ENCODE results near the gene AIG1.

The AIG1 gene

DNA sequence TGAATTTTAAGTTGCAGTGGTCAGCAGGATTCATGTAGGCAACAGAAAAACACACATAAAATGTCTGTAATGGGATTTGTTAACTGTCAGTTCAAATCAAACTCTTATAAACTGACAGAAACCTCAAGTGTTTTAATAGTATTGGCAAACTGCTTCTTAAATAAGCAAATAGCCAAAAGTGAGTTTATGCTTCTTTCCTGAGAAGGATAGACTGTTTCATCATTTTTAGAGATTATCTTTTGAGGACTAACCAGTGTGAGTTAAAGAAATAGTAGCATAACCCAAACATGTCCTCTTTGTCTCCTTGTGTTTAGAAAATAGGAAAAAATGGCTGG, 68.0 kb downstream of the AIG1 start:
- no peak for DNase-seq (ENCODE audit: low read depth)

DNA sequence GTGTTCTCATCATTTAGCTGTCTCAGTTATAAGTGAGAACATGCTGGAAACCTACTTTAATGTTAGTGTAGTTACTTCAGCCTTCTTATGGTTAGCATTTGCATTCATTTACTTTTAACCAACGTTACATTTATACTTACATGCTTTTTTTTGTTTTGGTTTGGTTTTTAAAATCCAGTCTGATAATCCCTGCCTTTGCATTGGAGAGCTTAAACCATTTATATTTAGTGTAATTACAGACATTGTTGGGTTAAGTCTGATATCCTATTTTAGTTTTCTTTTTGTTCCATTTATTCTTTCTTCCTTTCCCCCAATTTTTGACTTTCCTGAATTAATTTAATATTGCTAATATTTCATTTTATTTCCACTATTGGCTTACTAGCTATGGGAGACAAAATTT, 70.2 kb downstream of the AIG1 start:
- DNase-seq (ENCODE audit: low read depth) = no peak

DNA sequence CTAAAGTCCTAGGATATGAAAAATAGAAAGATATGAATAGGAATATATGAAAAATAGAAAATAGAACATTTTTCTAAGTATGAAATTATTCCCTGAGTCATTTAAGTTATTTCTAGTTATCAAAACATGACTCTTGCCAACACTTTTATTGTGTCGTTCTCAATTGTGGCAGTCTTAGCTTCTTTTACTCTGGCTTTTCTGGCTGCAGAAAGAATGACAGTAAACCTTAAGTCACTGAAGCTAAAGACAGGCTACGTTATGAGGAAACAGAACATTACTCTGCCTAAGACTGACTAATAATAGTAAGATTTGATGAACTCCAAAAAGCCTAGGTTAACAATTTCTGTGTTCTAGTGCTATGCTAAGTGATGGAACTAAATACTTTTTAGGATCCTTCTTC, 74.6 kb downstream of the AIG1 start:
- DNase-seq (ENCODE audit: low read depth) = no peak

DNA sequence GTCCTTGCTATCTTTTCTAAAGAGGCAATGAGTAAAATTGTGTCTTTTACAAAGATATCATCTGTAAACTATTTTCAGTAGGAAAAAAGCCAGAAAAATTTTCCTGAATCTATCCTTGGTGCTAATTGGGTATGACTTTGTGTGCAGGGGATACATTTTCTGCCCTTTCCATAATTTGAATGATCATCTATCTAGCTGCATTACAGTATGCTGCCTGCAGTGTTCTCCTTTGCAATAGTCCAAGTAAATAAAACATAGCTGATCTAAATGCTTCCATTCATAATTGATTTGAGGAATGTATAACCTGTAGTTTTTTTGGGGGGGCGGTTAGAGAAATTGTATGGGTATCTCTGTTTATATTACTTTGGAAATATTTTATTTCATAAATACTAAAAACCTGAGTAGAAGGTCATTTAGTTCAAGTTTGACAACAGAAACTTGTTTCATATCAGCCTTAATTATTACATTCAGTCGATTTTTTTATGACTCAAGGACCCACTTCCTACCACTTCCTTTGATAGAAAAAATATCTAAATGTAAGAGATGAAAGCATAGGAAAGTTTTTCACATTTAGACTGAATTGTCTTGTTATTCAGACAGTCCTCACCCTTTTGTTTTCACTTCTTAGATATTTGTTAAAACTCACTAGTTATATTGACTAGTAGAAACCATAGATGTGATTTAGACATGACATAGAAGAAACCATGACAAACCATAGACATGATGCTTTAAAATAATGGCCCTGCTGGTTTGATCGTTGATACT, 75.3 kb downstream of the AIG1 start:
- no peak for DNase-seq (ENCODE audit: low read depth)

DNA sequence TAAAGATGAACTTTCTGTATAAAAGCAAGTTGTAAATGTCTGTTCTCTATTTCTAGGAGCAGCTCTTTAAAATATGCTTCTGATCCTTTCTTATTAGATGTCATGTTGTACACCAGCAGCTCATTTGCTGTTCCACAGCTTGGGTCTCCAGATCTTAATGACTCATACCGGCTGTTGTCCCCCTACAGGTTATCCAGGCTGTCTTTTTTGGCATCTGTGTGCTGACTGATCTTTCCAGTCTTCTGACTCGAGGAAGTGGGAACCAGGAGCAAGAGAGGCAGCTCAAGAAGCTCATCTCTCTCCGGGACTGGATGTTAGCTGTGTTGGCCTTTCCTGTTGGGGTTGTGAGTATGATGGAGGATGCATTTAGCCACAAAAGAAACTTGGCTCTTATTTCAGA, 76.0 kb downstream of the AIG1 start:
- DNase-seq (ENCODE audit: low read depth) = no peak

DNA sequence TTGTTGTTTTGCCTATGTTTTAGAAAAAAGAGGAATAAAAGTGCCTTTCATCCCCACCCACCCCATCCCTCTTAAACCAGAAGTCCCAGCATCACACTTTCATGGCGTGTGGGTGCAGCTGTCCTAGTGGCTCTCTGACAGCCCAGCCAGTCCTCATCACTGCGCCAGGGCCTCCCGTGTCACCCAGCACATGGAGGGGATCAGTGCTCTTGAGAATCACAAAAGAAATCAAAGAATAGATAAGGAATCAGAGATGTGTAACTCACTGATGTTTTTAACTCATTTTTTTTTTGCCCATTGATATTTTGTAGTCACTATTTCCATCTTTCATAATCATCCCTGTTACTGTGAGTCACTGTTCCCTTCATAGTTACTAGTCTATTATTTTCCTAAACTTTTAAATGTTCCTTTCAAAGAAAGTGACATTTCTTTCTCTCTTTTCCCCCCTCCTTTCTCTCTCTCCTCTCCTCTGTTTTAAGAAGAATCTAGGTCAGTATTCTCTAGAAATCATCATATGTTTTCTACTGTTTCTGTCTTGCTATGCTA, 78.6 kb downstream of the AIG1 start:
- DNase-seq (ENCODE audit: low read depth) = no peak

DNA sequence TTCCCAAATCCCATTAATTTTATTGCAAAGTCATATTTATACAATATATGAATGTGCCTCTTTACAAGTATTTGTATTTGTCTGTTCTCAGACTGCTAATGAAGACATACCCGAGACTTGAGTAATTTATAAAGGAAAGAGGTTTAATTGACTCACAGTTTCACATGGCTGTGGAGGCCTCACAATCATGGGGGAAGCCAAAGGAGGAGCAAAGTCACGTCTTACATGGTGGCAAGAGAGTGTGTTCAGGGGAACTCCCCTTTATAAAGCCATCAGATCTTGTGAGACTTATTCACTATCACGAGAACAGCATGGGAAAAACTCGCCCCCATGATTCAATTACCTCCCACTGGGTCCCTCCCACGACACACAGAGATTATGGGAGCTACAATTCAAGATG, 79.2 kb downstream of the AIG1 start:
- DNase-seq (ENCODE audit: low read depth) = peak; percentile 4

DNA sequence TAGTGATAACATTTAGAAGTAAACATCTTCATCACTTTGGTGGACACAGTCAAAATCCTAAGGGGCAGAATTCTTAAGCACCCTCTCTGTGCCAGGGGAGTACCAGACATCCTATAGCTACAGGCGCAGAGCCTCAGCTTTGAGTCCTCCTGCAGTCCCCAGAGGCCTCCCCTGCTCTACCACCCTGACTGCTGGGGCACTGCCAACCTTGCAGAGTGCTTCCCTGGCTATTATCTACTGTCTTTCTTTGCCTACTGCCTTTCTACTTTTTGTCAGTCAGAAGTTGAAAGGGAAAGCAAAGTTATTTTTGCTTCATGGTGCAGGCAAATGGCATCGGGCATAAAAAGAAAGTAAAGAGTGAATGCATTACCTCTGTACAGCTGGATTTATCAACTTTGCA, 80.1 kb downstream of the AIG1 start:
- DNase-seq (ENCODE audit: low read depth) = no peak

DNA sequence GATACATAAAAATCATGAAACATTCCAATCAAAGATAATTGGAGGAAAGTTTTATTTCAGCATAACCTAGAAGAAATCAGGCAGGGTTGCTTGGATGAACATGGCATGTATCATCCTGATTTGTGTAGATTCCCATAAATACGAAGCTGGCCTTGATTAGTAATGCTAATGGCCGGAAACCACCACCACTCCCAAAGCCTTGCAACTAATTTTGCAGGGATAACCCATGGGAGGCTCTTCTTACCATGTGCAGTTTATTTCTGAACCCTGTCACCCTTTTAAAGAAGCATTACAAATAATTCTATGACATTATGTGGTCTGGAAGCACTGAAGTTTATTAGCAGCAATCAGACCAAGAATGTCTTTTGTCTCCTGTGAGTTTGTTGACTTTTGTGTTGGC, 80.8 kb downstream of the AIG1 start:
- DNase-seq (ENCODE audit: low read depth) = no peak

DNA sequence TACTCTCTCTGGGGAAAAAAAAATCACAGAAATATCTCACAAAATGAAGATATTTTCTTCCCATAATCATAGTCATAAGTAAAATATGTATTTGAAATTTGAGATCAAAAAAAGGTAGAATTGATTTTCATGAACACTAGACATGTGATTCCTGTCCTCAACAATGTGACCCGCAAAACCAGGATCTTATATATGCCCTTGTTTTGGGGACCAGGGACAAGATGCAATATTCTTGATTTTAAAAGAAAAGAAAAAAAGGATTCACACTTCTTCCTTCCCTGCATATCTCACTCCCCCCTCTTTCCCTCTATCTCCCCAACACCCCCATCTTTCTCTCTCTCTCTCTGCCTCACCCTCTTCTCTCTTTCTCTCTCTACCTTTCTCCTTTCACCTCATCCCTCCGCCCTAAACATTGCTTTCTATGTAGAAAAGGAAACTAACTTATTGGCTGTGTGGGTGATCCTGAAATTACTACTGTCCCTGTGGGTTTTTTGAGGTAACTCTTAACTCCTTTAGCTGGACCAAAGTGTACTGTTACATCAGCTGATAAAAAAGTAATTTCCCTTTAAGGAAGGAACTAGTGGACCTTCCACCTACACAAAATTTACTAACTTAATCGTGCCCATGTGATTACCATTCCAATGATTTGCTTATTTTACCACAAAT, 85.6 kb downstream of the AIG1 start:
- DNase-seq (ENCODE audit: low read depth) = no peak

DNA sequence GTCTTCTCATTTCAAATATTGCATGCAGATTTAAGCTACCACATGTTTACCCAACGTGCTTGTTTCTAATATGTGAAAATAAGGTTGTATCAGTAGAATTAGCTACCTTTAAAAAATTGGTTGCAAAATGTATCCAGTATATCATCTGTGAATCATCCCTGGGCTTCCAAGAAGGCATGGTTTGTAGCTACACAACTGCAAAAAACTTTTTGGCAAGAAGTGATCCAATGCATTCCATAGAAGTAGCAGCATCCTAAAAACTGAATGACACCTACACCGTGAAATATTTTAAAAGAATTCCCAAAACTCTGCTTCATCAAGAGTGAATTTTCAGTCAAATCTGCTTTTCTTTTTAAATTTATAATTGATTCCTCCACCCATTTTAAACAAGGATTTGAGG, 89.1 kb downstream of the AIG1 start:
- DNase-seq (ENCODE audit: low read depth) = no peak

DNA sequence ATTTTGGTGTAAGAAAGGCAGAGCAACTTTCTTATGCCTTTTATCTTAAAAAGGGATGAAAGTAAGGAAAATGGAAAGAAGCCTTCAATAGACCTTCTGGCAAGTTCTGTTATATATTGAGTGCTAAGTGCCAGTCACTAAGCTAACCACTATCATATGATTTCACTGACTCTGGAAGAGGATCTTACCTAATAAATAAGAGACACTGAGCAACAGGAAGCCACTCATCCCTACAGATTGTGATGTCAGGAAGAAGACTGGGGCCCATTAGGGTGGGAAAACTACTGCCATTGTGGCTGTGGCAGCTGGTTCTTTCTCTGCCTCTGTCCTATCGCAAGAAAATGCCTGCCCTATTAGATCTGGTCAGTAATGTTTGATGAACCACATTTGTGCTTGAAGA, 89.6 kb downstream of the AIG1 start:
- DNase-seq (ENCODE audit: low read depth) = no peak

DNA sequence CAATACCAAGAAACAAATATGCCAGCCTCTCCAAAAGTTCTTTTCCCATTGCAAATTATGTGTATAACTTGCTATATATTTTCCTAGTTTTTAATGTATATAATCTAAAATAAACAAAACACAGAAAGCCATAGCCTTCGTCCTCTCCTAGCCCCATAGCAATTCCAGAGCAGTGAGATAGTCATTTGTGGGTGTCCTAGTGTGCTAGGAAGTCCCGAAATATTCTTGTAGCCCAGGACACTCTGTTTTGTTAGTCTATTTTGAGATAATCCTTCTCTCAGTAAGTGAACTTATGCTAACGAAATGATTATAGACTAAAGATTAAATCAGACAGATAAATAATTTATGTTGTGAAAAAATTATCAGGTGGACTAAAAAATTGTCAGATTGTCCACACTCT, 90.7 kb downstream of the AIG1 start:
- no peak for DNase-seq (ENCODE audit: low read depth)

DNA sequence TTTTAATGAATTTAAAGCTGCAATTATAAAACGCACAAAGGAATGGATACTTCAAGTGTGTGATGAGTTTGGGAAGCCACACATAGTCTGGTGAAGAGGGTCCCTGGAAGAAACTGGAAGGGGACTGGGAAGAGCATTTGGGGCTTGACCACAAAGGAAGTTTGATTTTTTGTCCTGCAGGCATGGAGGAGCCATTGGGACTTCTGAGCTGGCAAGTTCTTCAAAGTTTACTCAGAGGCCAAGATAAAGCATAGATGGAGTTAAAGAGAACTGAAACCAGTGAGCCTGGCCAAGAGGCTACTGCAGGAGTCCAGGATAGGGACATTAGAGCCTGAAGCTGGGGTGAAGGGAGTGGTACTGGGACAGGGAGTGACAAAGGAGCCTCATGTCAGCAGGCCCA, 95.0 kb downstream of the AIG1 start:
- no peak for DNase-seq (ENCODE audit: low read depth)

DNA sequence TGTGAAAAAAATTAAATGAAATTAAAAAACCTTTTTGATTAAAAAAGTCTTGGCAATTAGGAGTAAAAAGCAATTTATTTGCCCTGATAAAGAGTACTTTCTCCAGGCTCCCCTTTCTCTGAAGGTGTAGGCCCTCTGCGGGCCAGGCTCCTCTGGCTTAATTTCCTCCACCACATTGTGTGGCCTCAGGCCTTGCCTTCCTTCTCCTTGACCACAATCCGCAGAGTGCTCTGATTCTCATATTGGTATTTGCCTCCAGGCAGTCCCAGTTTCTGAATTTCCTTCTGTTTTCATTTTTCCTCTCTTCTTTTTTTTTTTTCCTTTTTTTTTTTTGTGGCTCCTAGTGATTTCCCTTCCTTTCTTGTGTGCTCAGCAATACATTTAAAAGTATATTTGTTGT, 96.4 kb downstream of the AIG1 start:
- no peak for DNase-seq (ENCODE audit: low read depth)

DNA sequence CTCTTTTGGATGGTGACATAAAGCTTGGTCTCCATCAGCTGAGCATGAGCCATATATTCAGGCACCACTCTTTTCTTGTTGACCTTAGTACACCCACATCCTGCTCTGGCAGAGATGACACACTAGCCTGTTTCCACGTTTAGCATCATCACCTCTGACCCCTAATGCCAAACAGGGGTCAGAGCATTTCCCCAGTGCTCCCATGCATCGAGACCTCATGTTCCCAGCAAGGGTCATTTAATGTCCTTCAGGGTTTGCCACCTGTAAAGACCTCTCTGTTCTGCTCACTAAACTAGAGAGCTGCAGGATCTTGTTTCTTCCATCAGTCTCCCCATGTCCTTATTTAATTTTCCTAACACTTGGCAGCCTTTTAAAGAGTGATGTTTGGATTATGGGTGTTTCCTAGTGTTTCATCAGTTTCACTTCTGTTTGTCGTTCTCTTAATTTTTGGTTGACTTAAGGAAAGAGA, 97.5 kb downstream of the AIG1 start:
- no peak for DNase-seq (ENCODE audit: low read depth)

DNA sequence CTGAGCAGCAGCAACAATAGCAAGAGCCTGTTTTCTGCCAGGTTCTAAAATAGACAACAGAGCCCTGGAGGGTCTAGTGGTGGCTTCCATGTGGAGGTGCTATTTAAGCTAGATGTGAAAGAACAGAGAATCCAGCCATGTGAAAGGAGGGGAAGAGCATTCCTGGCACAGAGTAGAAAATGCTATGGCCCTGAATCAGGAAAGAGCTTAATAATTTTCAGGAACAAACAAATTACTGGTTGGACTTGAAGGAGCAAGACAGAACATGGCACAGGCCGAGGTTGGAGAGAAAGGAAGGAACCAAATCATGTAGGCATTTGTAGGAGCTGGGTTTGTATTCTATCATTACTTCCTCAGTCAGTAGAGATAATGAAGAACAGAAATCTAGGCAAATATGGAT, 98.3 kb downstream of the AIG1 start:
- no peak for DNase-seq (ENCODE audit: low read depth)

DNA sequence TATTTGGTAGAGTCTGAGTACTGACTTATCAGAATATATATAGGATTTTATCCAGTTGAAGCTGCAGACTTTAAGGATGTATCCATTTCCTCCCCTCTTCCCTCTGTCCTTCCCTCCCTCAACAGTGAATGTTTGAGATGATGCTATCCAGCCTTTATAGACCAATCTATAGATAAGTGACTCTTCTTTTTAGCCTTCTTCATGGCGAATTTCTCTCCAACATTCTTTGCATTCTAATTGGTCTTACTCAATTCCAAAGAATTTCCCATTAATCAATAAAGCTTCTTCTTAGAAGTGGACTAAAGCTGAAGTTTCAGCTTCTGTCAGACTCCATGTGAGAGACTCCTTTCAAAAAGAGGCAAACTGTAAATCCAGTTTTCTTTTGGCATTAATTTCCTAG, 99.3 kb downstream of the AIG1 start:
- DNase-seq (ENCODE audit: low read depth) = no peak

DNA sequence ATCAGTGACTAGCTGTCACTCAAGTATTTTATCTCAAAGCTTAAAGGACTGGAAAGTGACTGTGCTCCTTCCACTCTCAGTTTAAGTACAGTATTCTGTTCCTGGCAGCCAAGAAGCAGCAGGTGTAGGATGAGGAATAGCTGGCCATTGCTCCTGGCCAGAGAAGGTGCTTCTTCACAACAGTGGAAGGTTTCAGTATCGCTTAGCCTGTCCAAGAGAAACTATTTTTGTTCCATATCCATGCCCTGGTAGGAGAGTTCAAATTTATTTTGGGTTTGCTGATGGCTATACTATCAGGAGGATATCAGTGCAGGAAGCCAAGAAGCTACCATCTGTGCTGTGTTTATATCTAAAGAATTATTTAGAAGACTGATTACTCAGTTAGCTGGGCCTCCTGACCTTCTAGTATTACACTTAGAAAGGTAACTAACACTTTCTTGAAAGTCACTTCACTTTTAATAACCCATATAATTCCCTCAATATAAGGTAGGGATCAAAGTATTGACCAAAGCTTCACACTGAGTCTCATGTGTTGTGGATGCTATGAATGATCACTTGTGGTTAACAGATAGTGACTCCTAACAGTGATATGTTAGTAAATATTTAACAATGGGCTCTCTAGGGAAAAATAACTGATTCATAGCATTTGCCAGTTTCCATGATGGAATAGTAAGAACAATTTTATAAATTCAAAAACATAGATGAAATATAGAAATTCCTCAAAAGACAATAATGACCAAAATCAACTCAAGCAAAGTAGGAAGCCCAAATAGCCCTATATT, 99.9 kb downstream of the AIG1 start:
- DNase-seq (ENCODE audit: low read depth) = no peak

DNA sequence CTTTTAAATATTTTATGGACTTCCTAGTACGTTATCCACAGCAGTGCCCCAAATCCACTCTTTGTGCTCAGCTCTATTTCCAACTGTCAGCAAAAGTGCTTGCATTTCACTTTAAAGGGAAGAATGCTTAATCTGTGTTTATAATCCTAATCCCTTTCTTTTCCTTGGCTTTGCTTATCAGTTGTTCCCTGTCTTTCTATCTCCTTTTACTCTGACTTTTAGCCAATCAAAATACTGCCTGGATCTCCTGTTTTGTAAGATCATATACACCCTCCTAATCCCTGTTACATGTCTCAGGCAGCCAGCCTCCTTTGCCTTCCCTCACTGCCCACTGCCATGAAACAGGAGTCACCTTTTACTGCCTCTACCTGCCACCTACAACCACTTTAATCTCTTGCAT, 102.9 kb downstream of the AIG1 start:
- DNase-seq (ENCODE audit: low read depth) = no peak

DNA sequence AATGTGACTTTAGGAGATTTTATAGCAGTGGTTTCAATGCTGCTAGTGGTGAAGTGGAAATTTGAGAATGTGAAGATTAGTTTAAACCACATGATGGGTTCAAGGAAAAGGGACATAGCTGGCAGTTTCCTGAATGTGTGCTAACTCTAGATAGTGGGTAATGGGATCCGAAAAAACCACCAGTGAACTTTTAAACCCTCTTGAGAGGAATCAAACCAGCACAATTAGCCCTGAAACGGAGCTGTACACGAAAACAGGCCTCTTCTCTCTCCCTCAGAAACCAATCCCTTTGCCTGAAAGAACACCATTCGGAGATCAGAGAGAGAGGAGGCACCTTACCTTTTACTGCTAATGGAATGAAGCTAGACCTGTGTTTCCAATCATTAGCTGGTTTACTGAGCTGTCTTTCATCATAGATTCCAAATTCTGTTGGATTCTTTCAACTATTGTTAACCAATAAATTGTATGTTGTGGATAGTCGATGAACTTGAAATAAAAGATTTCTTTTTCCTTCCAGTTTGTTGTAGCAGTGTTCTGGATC, 103.9 kb downstream of the AIG1 start:
- DNase-seq (ENCODE audit: low read depth) = no peak

DNA sequence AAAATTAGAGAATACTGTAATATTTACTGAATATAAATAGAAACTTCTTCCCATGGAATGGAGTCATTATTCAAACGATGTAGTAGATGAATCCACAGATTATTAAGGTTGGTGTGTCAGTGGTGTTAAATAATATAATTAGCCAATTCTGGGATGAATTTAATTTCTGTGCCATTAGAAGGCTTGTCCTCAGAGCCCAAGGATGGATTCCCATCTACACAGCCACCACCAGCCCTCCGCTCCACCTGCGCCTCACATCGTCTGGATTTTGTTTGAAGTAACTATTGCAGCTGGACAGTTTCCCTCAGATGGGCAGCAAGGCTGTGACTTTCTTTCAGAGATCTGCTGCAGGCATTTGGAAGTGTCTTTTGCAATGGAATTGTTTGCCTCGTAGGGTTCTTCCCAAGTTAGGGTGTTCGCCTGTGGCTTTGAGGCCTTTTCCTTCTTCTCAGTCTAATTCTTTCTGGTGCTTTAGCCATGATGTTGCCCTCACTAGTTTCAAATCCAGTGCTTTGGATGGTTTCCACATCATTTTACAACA, 104.7 kb downstream of the AIG1 start:
- DNase-seq (ENCODE audit: low read depth) = no peak
